Osteocyte (in vitro differentiated cells): ENCODE results near the gene NRAS. TPM values are rescaled to one million over a fixed set of nuclear protein-coding genes. Genes with fewer than 3 reads are reported as not detected.

Experiments used
- DNase-seq: peaks from one replicate; pipeline ENCODE4 v3.0.0; 2021; ENCODE audit warnings: mixed read lengths; ENCODE audit not compliant: unreplicated experiment; ENCODE audit errors: extremely low spot score
- H3K27ac Mint-ChIP-seq: one replicate; pipeline ENCODE4 v1.8.0; 2021; ENCODE audit warnings: mild to moderate bottlenecking, mixed read lengths; ENCODE audit not compliant: unreplicated experiment
- H3K27me3 Mint-ChIP-seq: one replicate; pipeline ENCODE4 v1.8.0; 2021; ENCODE audit warnings: mixed read lengths; ENCODE audit not compliant: unreplicated experiment
- H3K36me3 Mint-ChIP-seq: one replicate; pipeline ENCODE4 v1.8.0; 2021; ENCODE audit warnings: mixed read lengths; ENCODE audit not compliant: unreplicated experiment
- H3K4me1 Mint-ChIP-seq: one replicate; pipeline ENCODE4 v1.8.0; 2021; ENCODE audit warnings: mixed read lengths; ENCODE audit not compliant: unreplicated experiment
- H3K4me3 Mint-ChIP-seq: one replicate; pipeline ENCODE4 v1.8.0; 2021; ENCODE audit warnings: mild to moderate bottlenecking, moderate library complexity, mixed read lengths; ENCODE audit not compliant: unreplicated experiment
- H3K9me3 Mint-ChIP-seq: one replicate; pipeline ENCODE4 v1.8.0; 2021; ENCODE audit warnings: mixed read lengths; ENCODE audit not compliant: unreplicated experiment
- total RNA-seq: library from RNA; stranded (reverse); gene quantifications from 2 replicates; pipeline ENCODE4 v1.2.1, GENCODE V29; 2021
- TF ChIP-seq, protein P1 (sequence below): fragments of 200-600 bp; sonication (generic); IDR thresholded peaks from 2 replicates; pipeline ENCODE4 v1.5.0; 2021; ENCODE audit warnings: antibody characterized with exemption, mild to moderate bottlenecking, moderate library complexity

Gene NRAS
- total RNA-seq, 1 donor from 2014 or later: 35.9 TPM

GRCh38 chr1:114695430-114696058 lies 21.0 kb downstream of the NRAS start, which contains the start of gene AMPD1:
Gene AMPD1 (minus strand): TSS chr1:114695546. CDS start chr1:114695471, 75 bp downstream.
- Mint-ChIP-seq H3K4me1 (peaks cover 2% of the 10 kb centered on the region), H3K27me3 (peaks cover 24% of the 10 kb centered on the region), H3K27ac (no peak within 1 kb of the TSS), H3K36me3 (no peaks in the 10 kb centered on the region), H3K4me3 (no peak within 1 kb of the TSS), H3K9me3 (no peaks in the 10 kb centered on the region)
- no peak for DNase-seq
- TF ChIP-seq, protein P1, sequence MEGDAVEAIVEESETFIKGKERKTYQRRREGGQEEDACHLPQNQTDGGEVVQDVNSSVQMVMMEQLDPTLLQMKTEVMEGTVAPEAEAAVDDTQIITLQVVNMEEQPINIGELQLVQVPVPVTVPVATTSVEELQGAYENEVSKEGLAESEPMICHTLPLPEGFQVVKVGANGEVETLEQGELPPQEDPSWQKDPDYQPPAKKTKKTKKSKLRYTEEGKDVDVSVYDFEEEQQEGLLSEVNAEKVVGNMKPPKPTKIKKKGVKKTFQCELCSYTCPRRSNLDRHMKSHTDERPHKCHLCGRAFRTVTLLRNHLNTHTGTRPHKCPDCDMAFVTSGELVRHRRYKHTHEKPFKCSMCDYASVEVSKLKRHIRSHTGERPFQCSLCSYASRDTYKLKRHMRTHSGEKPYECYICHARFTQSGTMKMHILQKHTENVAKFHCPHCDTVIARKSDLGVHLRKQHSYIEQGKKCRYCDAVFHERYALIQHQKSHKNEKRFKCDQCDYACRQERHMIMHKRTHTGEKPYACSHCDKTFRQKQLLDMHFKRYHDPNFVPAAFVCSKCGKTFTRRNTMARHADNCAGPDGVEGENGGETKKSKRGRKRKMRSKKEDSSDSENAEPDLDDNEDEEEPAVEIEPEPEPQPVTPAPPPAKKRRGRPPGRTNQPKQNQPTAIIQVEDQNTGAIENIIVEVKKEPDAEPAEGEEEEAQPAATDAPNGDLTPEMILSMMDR: no peak

DNA sequence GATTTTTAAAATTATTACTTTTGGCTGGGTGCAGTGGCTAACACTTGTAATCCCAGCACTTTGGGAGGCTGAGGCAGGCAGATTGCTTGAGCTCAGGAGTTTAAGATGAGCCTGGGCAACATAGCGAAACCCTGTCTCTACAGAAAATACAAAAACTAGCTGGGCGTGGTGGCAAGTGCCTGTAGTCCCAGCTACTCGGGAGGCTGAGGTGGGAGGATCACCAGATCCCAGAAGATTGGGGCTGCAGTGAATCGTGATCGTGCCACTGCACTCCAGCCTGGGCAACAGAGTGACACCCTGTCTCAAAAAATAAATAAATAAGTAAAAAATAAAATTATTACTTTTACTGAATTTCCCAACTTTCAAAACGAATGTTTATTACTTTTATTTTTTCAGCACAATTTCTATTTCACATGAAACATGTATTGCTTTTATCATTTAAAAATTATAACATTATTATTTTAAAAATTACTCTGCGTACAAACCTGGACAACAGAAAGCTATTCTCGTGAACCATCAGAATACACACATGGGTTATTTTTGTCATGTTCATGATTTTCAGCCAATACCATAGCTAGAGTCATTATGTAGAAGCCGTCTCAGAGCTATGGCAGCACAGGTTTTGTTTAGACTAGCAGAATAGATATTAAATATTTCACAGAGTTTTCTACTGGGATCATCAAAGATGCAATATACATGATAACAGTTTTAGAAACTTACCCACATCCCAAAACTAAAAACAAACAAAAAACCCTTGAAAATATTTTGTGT lies 21.8 kb downstream of the NRAS start:
- no peaks in the 10 kb centered on the region for H3K9me3 Mint-ChIP-seq
- peaks cover under 1% of the 10 kb centered on the region for H3K4me1 Mint-ChIP-seq
- peaks cover 32% of the 10 kb centered on the region for H3K27me3 Mint-ChIP-seq
- DNase-seq: no peak
- no peak overlapping the region for H3K27ac Mint-ChIP-seq
- TF ChIP-seq, protein P1: no peak
- no peaks in the 10 kb centered on the region for H3K36me3 Mint-ChIP-seq
- H3K4me3 Mint-ChIP-seq: no peak overlapping the region

DNA sequence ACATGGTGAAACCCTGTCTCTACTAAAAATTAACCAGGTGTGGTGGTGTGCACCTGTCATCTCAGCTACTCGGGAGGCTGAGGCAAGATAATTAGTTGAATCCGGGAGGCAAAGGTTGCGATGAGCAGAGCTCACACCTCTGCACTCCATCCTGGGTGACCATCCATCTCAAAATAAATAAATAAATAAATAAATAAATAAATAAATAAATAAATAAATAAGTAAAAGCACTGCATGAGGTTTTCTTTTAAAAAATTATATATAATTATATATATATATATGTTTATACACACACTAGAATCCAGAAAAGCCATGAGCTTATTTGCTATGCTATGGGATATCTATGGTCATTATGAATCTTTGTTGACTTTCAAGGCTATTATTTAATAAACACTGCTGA lies 23.6 kb downstream of the NRAS start:
- Mint-ChIP-seq H3K36me3 (no peaks in the 10 kb centered on the region), H3K4me3 (no peak overlapping the region), H3K27ac (no peak overlapping the region), H3K9me3 (no peaks in the 10 kb centered on the region), H3K27me3 (peaks cover 36% of the 10 kb centered on the region), H3K4me1 (no peaks in the 10 kb centered on the region)
- no peak for DNase-seq
- TF ChIP-seq, protein P1: no peak

- H3K27ac Mint-ChIP-seq: no peak overlapping the region
- H3K9me3 Mint-ChIP-seq: no peaks in the 10 kb centered on the region
- no peaks in the 10 kb centered on the region for H3K4me1 Mint-ChIP-seq
- H3K4me3 Mint-ChIP-seq: no peak overlapping the region
- H3K36me3 Mint-ChIP-seq: no peaks in the 10 kb centered on the region
- TF ChIP-seq, protein P1: no peak
- peaks cover 49% of the 10 kb centered on the region for H3K27me3 Mint-ChIP-seq
- DNase-seq: no peak
These were observed 25.5 kb downstream of the NRAS start for GRCh38 chr1:114691061-114691460.

DNA sequence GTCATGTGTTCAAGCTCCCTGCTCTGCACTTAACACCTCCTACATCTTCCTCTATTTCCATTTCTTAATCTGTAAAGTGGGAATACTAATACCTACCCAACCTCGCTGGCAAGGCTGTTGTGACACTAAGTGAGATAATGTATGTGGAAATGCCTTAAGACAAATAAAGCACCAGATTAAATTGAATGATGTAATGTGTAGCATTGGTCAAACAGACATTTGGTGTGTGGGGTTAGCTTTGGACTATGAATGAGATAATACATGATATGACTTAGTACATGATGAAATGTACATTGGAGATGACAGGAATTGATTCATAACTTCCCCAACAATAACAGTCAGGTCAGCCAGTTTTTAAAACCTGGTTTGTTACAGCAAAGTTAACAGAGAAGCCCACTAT lies 26.4 kb downstream of the NRAS start:
- DNase-seq: no peak
- Mint-ChIP-seq H3K4me3 (no peak overlapping the region), H3K36me3 (no peaks in the 10 kb centered on the region), H3K27me3 (peaks cover 49% of the 10 kb centered on the region), H3K9me3 (no peaks in the 10 kb centered on the region), H3K27ac (no peak overlapping the region), H3K4me1 (no peaks in the 10 kb centered on the region)
- TF ChIP-seq, protein P1: no peak
